GM19455 (cell line): Measurements from ENCODE around the gene LENEP.

Experiments
- ATAC-seq: cut with Tn5 transposase; IDR thresholded peaks from one replicate; pipeline ENCODE4 v1.9.1; 2021; ENCODE audit not compliant: unreplicated experiment

Gene LENEP, protein sequence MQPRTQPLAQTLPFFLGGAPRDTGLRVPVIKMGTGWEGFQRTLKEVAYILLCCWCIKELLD

DNA sequence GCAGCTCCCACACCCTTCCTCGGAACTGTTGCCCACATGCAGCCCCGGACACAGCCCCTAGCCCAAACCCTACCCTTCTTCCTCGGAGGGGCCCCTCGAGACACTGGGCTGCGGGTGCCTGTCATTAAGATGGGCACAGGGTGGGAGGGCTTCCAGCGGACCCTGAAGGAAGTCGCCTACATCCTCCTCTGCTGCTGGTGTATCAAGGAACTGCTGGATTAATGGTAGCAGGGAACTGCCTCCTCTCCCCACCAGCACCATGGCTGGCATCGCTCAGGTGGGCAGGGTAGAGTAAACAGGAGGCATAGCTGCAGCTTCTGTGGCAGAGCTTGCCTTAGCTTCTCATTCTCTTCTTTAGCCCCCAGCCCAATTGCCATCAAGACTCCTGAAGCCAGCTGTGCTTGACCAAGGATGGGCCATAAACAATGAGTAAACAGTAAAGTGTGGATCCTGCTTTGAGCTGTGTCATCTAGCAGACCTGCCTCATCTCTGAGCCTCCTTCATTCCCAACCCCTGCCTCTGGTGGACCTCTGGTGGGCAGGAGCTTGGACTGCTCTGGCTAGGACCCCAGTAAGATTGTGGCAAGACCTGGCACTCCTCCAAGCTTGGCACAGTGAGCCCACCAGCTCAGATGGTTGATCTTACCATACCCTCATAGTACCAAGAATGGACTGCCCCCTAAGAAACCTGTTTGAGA is at the start of gene LENEP:
TSS of gene LENEP (plus strand) at position 15 of the 697 bp plus-strand sequence. CDS start at position 37, 22 bp downstream.
- no peak for ATAC-seq

DNA sequence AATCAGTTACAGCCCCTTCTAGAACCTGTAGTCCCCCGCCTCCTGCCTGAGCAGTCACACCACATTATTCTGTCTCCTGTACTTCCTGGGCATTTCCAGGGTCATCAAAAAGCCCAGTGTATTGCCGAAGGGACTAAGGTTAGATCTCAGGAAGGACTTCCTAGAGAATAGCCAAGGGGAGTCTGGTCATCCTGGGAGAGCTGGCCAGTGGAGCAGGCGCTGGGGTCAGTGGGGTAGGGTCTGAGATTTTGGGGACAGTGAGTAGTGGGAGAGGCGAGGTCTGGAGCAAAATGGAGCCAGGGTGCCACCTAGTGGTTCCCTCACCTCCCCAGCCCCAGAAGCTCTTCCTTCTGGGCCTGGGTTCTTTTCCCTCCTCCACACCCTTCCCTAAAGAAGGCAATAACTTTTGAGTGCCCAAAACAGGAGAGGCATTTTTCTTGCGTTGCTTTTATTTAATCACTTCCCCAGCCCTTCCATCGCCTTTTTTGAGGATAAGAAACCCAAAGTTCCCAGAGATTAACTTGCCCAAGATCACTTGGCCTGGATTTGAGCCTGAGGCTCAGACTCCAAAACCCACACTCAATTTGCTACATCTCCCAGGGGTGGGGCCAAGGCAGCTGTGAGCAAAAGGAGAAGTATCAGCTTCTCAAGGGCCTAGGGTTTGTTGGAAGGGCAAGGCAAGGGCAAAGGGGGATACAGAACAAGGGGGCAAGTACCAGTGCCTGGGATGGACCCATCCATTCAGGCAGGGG is 49.6 kb upstream of the LENEP start:
- ATAC-seq = no peak

DNA sequence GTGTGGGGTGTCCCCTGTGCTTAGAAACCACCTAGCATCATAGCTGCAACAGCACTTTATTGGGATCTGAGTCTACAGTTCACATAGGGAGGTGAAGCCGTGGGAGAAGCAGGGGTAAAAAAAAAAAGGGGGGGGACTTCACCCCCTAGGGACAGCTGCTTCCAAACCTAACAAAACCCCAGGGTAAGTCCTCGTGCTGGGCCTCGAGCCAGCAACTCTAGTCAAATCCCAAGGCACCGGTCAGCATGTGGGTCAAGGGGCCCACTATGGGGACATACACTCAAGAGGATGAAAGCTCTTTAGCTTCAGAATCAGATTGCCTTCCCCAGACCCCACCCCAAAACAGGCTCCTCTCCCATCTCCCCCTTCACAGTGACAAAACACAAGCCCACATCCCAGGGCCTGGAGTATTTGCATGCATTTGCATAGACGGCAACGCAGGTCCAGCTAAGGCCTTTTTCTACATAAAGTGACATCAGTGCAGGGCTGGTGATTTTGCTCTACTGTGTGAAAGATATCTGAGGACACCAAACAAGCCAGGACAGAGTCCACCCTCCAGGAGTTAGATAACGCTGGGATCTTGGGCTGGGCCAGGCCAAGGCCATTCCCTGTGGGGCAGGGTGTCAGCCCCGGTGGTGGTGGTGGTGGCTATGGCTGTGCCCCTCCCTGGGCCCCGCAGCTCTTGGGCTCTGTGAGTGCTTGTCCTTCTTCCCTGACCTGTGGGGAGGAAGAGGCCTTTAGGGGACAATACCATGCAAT is 48.8 kb upstream of the LENEP start:
- ATAC-seq = no peak

DNA sequence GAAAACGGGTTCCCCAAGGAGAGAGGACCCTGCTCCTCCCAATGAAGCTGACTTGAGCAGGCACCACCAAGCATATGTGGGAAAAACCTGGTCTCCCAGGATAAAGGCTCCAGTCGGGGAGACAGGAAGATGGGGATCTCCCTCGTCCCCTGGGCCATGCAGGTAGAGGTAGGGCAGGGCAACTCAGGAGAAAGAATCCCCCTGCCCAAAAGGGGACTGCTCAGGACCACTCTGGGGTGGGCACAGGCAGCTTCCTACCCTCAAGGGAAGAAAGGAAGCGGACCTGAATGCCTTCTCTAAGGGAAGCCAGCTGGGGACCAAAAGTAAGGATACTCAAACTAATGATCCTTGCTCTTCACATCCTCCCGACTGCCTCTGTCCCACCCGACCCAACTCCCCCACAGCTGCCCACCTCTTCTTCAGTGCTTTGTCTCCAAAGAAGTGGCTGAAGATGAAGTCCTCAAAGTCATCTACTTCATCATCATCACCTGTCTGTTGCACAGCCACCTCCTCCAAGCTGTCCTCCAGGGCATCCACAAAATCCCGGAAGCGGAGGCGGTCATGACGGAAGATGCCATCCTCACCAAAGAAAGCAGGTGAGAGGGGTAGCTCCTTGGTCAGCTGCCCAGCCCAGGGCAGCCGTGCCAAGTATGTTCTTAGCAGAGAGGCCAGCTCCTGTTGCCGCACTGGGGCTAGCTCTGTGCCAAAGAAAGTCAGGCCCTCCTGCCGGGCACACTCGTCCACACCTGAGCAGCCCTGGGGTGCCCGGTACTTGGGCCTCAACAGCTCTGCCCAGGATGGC is 48.0 kb upstream of the LENEP start:
- ATAC-seq = no peak

DNA sequence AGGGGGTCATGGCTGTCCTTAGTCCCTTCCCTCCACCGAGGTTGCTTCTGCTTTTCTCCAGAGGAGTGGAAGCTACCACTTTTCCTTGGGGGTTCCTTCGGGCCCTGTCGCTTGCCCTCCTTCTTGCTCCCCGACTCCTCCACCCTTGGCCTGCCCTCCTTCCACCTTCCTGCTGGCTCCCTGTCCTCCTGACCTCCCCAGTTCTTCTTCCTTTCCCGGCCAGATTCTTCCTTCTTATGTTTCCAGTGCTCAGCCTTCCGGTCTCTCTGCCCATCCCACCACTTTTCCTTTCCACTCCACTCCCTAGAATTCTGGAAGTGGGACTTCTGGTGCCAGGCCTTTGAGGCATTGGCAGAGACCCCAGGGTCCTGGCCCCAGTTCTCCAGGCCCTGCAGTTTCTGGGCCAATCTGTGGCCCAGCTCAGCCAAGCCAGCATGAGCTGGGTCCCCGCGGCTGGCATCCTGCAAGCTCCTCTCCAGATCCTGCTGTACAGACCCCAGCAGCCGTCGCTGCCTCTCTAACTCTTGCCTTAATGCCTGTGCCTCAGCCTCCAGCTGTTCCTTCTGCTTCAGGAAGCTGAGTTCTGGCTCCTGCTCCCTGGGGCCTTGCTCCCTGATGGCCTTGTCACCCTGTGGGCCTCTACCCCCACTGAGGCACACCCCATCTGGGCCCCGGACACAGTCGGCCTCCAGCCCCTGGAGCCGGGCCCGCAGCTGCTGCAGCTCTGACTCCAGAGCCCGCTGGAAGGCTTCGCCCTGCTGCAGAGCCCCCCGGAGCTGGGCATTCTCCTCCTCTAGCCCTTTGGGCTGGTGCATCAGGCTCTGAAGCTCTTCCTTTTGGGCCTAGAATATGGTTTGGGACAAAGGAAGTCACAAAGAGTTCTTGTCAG is 47.2 kb upstream of the LENEP start:
- no peak for ATAC-seq

DNA sequence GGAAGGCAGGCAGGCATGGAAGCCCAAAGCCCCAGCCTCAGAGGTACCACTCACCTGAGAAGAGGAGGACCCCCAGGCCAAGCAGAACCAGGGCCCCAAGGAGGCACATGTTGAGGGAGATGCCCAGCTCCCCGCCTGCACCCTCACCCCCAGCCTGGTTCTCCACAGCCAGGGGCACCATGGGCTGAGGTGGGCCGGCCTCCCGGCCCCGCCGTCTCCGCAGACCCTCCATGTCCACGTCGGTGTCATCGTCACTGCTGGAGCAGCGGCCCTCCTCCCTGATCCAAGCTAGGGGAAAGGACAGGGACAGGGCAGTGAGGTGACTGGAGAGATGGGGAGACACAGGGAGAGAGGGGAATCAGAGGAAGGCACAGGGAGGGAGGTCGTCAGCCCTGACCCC is 45.3 kb upstream of the LENEP start:
- ATAC-seq = no peak

DNA sequence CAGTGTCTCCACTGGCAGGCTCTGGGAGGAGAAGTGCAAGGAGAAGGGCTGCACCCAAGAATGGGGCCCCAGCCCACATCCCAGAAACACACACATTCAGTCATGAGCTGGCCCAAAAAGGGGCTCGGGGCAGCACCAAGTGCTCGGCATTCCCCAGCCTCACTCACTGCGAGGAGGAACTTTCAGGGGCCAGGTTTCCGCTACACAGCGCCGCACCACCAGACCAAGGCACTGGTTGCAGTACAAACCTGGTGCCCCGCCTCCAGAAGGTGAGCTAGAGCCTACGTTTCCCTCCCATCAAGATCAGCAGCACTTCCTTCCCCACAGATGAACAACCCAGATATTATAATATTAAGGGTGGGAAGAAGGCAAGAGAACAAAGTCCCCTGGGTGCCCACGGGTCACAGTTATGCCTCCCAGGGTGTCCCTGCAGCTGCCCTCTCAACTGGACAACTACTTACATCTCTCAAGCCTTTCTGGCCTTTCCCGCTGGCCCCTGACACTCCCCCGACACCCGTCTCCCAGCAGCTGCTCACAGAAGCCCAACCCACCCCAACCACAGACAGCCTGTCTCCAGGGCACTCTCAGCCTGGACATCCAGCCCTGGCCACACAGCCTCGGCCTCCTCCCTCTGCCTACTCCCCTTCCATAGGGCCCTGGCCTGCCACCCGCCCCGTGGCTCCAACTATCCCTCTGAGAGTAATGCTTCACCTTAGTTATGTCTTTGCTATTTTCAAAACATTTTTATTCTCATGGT is 41.3 kb upstream of the LENEP start:
- ATAC-seq = no peak

DNA sequence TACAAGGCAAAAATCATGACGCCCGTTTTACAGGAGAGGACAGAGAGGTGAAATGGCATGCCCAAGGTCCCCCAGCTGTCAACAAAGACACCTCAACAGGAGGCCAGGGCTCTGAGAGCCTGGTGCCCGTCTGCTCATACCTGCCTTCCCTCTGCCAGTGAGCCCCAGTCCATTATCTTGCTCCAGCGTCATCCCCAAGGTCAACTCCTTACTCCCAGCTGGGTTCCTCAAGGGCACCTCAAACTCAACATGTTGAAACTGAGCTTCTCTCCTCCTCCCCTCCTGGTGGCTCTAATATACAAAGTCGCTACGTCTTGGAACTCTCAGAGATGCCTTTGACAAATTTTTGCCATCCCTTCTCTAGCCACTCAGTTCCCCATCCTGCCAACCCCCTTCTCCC is 40.7 kb upstream of the LENEP start:
- no peak for ATAC-seq

DNA sequence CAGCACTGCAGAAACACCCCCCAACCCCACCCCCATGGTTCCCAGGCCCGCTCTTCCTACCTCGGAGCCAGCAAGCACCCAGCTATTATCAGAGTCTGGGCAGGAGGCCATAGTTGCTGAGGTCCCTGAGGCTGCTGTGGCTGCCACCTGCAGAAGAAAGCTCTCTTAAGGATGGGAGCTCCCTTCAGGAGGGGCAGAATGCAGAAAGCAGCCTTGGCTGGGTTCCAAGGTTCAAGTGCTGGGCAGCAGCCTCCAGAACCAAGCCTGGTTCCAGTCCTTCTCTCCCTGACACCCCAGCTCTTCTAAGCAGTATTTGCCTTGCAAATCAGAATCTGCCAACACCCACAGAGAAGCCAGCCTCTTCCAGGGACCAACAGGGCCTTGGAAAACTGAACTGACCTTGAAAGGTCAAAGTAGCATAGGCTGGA is 39.8 kb upstream of the LENEP start:
- ATAC-seq = no peak

DNA sequence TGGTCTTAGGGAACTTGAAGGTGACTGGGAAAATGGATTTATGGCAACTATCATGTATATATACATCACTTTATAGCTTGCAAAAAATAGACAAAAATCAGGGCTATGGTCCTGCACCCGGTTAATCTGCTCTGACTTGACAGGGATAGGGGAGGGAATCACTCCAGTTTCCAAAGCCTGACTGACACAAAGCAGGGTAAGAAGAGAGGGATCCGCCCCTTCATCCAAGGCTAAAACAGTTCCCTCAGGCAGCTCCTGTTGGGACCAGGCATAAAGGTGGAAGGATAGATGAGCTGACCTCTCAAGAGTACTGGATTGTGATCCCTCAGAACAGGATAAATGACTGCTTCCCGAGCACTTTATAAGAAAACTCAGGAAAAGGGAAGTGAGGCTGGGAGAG is 38.8 kb upstream of the LENEP start:
- ATAC-seq = no peak

DNA sequence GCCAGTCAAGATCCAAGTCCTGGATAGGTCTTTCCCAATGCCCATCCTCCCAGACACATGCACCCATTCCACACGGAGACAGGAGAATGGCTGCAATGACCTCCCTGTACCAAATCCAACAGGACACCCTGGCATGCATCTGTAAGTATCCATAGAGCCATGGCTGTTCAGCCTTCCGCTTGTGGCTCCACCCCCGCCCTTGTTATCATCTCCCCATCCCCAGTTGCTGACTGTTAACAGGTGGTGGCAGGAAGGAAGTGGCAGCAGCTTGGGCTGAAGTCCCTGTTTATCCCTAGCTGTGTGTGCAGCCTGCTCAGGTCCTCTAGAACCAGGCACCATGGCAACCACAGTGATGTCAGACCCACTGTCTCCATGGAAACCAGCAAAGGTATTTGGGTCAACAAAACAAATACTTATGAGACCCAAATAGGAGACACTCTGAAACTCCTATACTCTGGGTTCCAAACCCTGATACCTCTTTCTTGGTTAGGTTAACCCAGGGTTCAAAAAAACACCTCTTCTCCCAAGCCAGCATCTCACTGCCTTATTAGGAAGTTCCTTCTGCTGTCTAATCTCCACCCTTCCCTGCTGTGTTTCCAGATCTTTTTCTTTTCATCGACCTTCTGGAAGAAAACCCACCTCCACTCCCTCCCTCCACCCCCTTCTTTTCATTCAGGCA is 38.2 kb upstream of the LENEP start:
- no peak for ATAC-seq

DNA sequence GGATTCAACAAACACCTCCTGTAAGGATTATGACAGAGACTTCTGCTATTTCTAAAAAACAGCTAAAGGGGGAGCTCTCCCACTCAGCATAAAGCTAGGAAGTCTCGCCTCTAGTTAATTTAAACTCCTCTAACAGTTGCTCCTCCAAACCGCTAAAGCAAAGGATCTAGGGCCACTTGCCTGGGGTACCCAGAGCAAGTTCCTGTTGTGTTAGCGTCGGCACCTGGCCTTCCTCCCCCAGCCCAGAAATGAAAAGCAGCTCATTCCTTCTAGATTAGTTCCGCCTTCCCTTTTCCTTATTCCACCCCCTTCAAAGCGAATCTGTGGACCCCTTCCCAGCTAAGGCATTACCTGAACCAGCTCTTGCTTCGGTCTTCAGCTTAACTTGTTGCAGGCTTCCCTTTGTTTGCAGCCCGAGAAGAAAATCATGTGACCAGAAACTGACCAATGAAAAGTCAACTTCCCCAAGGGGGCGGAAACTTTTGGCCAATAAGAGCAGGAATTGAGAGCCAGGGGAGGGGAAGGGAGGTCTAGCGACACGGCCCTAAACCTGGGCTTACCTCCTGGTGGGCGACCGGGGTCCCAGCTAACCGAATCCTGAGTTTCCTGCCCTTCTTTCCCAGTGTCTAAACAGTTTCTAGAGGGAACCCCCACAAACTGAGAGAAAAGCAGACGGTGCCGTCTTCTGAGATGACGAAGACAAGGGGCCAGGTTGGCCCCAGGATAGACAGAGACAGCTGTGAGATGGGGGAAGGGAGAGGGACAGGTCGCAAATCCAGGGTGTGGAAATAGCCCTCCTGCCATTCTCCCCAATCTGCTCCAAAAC is 37.5 kb upstream of the LENEP start, which contains the start of gene PBXIP1:
TSS of gene PBXIP1 (minus strand) at position 382 of the 826 bp plus-strand sequence. CDS start 2,378 bp downstream, outside the sequence.
- ATAC-seq = peak; percentile 70

DNA sequence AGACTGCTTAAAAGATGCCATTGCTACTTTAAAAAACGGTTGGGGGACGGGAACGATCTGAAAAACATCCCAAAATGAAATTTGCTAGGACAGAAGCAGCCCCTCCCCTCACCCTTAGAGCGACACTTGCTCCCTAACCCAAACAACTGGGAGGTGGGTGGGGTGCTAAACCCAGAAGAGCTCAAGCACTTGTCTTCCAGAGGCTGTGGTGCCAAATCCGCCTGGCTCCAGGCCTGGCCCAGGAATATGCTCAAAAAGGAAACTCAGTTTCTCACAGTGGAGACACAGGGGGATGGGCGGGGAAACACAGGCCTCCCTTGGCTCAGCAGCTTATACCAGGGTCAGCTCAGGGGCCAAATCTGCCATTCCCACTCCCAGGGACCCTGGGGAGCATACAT is 36.8 kb upstream of the LENEP start:
- no peak for ATAC-seq

DNA sequence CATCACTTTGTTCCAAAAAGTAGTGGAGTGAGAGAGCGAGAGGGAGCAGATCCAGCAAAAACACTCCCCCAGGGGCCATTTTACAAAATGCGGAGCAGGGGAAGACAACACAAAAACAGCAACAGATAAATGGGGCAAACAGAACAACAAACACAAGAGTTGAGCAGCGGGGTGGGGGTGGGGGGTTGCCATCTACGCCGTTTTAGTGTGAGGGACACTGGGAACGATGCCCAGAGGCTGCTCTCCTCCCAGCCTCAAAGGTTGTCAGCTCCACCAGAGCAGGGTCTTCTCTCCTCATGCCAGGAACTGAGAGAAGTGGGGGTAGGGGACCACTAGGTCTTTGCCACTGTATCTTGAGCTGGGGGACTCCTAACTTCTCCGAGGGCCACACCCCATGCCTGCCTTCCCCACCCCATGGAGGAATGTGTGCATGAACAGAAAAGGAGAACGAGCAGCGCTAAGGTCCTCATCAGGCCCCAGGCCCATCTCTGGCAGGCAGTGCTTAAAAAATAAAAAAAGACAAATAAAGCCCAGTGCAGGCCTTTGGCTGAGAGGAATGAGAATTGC is 36.2 kb upstream of the LENEP start:
- no peak for ATAC-seq

DNA sequence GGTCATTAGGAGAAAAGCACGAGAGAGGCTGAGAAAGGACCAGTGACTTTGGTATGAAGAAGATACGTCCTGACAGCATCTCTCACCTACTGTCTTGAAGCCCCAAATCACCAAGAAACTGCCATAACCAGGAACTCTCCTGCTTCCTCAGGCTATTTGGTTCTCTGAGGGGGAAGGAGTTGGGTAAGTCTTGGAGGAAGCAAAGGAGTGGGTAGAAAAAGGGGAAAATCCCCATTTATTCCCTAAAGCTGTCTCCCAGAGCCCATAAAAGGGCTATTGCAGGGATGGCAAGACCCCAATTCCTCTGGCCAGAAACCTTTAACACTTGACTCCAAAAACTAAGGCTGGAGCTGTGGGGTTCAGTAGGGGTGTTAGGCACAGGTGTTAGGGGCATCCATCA is 35.4 kb upstream of the LENEP start:
- no peak for ATAC-seq

DNA sequence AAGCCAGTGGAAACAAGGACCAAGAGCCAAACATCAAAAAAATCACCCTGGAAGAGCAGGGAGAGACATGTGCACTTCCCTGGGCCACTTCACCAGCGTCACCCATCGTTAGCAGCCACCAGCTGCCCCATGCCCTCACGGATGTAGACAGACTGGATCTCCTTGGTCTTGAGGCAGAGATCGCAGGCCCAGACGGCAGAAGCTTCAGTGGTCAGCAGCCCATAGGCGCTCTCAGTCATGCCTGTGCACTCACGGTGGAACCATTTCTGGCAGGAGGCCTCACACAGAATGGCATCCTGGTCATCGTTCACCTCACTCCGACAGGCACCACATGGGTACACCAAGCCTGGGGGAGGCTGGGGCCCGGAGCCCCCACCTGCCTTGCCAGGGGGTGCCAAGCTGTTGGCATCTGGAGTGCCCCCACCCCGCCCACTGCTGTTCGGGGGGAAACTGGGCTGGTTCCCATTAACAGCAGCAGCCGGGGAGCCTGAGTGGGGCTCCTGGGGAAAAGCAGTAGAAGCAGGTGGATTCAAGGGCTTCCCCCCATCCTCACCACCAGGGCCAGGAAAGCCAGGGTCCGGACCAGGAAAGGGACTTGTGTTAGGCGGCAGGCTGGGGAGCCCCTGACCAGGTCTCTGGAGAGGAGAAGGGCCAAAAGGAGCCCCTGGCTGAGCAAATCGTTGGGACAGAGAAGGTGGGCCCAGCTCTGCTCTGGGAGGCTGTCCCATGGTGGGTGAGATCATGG is 34.5 kb upstream of the LENEP start:
- no peak for ATAC-seq

DNA sequence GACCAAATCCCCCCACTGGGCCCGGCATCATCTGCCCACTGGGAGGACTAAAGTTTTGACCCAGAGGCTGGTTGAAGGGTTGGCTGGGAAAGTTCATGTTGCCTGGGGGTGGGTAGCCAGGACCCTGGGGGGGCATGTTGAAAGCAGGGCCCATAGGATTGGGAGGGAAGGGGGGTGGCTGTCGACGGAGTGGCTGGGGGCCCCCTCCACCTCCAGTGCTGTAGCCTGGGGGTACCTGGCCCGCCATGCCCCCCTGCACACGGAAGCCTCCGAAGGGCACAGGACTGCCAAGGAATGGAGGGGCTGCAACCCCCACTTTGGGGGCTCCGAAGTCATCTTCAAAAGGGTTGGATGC is 34.0 kb upstream of the LENEP start:
- no peak for ATAC-seq
